AG04449 (cell line): ENCODE measurements around the gene ISOC2.
"Not testable (repeated sequence)": the region's sequence is repeated elsewhere in the genome, so short reads cannot be mapped to it uniquely, and the experiment has no call there.

Source experiments
- CTCF ChIA-PET: fragments of 350-600 bp; formaldehyde crosslinking; extraction: SDS; loops from one replicate; lab custom pipeline; 2021; ENCODE audit warnings: antibody characterized with exemption; lab: Yijun Ruan, JAX
- POLR2A ChIA-PET: fragments of 400-600, 350-600 bp; formaldehyde crosslinking; extraction: SDS; loops from one replicate; lab custom pipeline; 2020; ENCODE audit warnings: antibody characterized with exemption, inconsistent platforms; lab: Yijun Ruan, JAX
- DNase-seq: peaks from one replicate; pipeline ENCODE4 v3.0.0-alpha.2; 2010; ENCODE audit warnings: low read depth, low spot score
- H3K4me3 ChIP-seq: 2 replicates; pipeline ENCODE4 v1.5.1; 2011; ENCODE audit warnings: low read depth, mild to moderate bottlenecking, control low read depth, low read length
- CTCF ChIP-seq: IDR thresholded peaks from one replicate; pipeline ENCODE4 v1.5.1; 2011; ENCODE audit warnings: mild to moderate bottlenecking, moderate library complexity, low read length, control low read depth, inconsistent platforms; ENCODE audit not compliant: insufficient read depth; ENCODE audit errors: missing control alignments

Gene ISOC2

DNA sequence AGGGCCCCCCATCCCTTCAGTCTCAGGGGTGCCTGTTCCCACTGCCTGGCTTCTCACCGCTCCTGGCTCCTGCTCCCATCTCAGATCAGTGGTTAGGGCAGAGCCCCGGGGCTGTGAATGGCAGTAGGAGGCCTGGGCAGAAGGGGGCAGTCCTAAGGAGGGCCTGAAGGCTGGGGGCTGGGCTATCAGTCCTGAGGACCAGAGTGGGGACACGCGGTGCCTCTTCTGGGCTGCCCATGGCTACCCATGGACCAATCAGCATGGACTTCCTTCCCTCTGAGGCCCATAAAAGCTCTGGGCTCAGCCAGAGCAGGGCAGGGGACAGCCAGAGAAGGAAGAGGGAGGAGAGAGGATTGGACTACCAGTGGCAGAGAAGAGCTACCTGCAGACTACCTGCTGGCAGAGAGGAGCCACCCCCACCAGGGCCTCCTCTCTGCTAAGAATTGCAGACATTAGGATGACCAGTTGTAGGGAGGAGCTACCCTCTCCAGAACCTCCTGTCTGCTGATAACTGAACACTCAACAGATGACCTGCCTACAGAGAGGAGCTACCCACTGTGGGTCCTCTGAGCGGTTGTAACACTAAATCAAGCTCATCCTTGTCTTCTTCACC, 41.7 kb downstream of the ISOC2 start:
- H3K4me3 ChIP-seq = no peak overlapping the region
- no peak for TF ChIP-seq CTCF
- ChIA-PET POLR2A (interaction anchor here (0.6 to 2.8 kb wide), 2 partner anchors 12 to 302 kb away, joined by 3 to 15 read pairs; partner anchors contain the start of gene UBE2S), CTCF (interaction anchor here (0.9 to 5.2 kb wide), 10 partner anchors 9 to 332 kb away, joined by 3 to 90 read pairs (median 6); partner anchors contain the start of gene ZNF865)
- no peak for DNase-seq

DNA sequence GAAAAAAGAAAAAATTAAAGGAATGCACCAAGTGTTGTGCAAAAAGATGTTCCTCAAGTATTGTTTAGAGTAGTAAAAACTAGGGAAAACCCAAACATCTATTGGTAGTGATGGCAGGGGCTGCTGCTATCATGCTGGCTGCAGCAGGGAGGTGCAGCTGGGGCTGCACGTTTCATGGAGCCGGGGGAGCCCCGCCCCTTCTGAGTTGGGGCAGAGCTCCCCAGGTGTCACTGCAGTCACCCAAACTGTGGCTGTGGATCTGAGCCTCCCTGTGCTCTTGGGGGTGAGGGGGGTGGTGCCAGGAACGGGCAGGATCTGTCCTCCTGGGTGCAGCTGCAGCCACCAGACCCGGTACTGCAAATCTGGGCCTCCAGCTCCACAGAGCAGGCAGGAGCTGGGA, 42.3 kb downstream of the ISOC2 start:
- no peak overlapping the region for H3K4me3 ChIP-seq
- ChIA-PET POLR2A (interaction anchor here (2.8 kb wide), 1 partner anchor 12 kb away, joined by 15 read pairs; the partner anchor contains the start of gene UBE2S), CTCF (interaction anchor here (0.8 to 5.2 kb wide), 22 partner anchors 9 to 331 kb away, joined by 3 to 90 read pairs (median 6); partner anchors contain the start of genes PPP6R1, UBE2S and ZNF865)
- TF ChIP-seq CTCF = no peak
- no peak for DNase-seq

GRCh38 chr19:55418185-55418584, 43.3 kb downstream of the ISOC2 start:
- H3K4me3 ChIP-seq = no peak overlapping the region
- CTCF ChIA-PET = interaction anchor here (0.6 to 5.2 kb wide), 41 partner anchors 9 to 940 kb away, joined by 3 to 90 read pairs (median 5); partner anchors contain the start of genes DNAAF3, KMT5C, PPP6R1 and SSC5D
- POLR2A ChIA-PET = interaction anchor here (0.9 to 2.8 kb wide), 2 partner anchors 11 to 159 kb away, joined by 3 to 15 read pairs; partner anchors contain the start of genes PPP6R1 and UBE2S
- DNase-seq = peak; percentile 63
- TF ChIP-seq CTCF = peak; percentile 68

DNA sequence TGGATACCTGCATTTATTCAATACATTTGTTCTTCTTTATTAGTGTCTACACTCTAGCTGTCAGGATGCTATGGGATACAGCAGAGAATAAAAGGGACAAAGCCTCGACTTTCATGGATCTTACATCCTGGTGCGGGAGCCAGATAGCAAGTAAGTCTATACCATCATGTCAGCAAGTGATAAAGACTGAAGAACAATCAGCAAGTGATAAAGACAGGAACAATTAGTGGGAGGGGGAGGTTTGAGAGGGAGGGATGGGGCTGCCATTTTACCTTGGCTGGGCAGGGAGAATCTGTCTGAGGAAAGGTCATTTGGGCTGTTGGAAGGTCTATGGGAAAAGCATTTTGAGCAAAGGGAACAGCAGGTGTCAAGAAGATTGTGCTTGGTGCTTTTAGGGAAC, 51.3 kb downstream of the ISOC2 start:
- no peak for DNase-seq
- H3K4me3 ChIP-seq = no peak overlapping the region
- CTCF ChIA-PET = interaction anchor here (0.8 to 2.8 kb wide), 5 partner anchors 9 to 150 kb away, joined by 3 to 42 read pairs (median 9); no protein-coding TSS in a partner anchor
- POLR2A ChIA-PET = no interaction called here
- no peak for TF ChIP-seq CTCF

GRCh38 chr19:55409179-55409578, 52.3 kb downstream of the ISOC2 start:
- CTCF ChIA-PET = interaction anchor here (0.8 to 2.8 kb wide), 7 partner anchors 10 to 268 kb away, joined by 3 to 42 read pairs (median 6); no protein-coding TSS in a partner anchor
- H3K4me3 ChIP-seq, DNase-seq, POLR2A ChIA-PET: not testable (repeated sequence)

DNA sequence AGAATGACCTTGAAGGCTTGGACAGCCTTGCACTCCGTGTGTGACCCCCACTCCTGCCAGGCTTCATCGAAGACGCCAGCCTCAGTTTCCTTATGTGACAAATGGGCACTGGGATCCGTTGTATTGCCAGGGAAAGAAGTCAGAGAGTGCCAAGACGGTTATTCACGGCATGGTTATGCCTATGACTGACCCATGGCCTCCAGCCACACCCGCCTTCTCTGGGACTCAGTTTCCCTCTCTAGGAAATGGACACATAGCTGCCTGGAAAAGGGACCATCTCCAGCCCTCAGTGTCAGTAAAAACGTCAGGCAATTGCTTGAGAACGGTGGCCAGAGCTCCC, 52.9 kb downstream of the ISOC2 start:
- no peak for TF ChIP-seq CTCF
- ChIA-PET POLR2A (no interaction called here), CTCF (interaction anchor here (0.8 to 2.8 kb wide), 7 partner anchors 10 to 268 kb away, joined by 3 to 42 read pairs (median 6); partner anchors contain the start of gene TMEM238)
- H3K4me3 ChIP-seq = peak overlapping the region; percentile 58
- DNase-seq = no peak
